Fibroblast of skin of left biceps (primary cell): Measurements from ENCODE around the gene ATP6V0B.

Experiments used
- DNase-seq, 2 experiments: peaks; one replicate each; pipeline ENCODE4 v3.0.0-alpha.2; 2013; ENCODE audit warnings: low read depth in 2 of 2

The ATP6V0B gene

GRCh38 chr1:44002606-44003157 is 27.9 kb downstream of the ATP6V0B start:
- DNase-seq: no peak

- DNase-seq: no peak
These were observed 33.5 kb downstream of the ATP6V0B start for GRCh38 chr1:44008259-44008658.

- DNase-seq: no peak
These were observed 36.2 kb downstream of the ATP6V0B start for GRCh38 chr1:44010935-44011471.

- DNase-seq: no peak
These were observed 37.6 kb downstream of the ATP6V0B start for GRCh38 chr1:44012404-44012803.

- DNase-seq: no peak
These were observed 38.3 kb downstream of the ATP6V0B start for GRCh38 chr1:44012941-44013609.

- DNase-seq: no peak
These were observed 39.2 kb downstream of the ATP6V0B start for GRCh38 chr1:44013949-44014348.

GRCh38 chr1:44014365-44015104 is 39.8 kb downstream of the ATP6V0B start:
- no peak for DNase-seq

GRCh38 chr1:44015206-44015605 is 40.4 kb downstream of the ATP6V0B start:
- no peak for DNase-seq

- no peak for DNase-seq
These were observed 41.5 kb downstream of the ATP6V0B start for GRCh38 chr1:44016041-44016889.

GRCh38 chr1:44016890-44017400 is 42.2 kb downstream of the ATP6V0B start:
- DNase-seq: no peak

GRCh38 chr1:44019466-44019948 is 44.7 kb downstream of the ATP6V0B start:
- no peak for DNase-seq

GRCh38 chr1:44020464-44020863 is 45.7 kb downstream of the ATP6V0B start:
- DNase-seq: no peak

GRCh38 chr1:44021156-44021555 is 46.4 kb downstream of the ATP6V0B start:
- DNase-seq: no peak

- no peak for DNase-seq
These were observed 47.0 kb downstream of the ATP6V0B start for GRCh38 chr1:44021581-44022321.

GRCh38 chr1:44024031-44024902 is 49.5 kb downstream of the ATP6V0B start:
- DNase-seq: no peak

GRCh38 chr1:44024903-44025525 is 50.3 kb downstream of the ATP6V0B start:
- DNase-seq: no peak

GRCh38 chr1:44025816-44026215 is 51.1 kb downstream of the ATP6V0B start:
- no peak for DNase-seq

GRCh38 chr1:44027320-44027719 is 52.6 kb downstream of the ATP6V0B start:
- no peak for DNase-seq
